Measurements from ENCODE around the gene CYP3A7.
"Not testable (repeated sequence)": the region's sequence is repeated elsewhere in the genome, so short reads cannot be mapped to it uniquely, and the experiment has no call there.

Gene CYP3A7

GRCh38 chr7:99665312-99666012 lies 69.5 kb downstream of the CYP3A7 start:
- no peak for DNase-seq

- not testable (repeated sequence) for DNase-seq
Observed at GRCh38 chr7:99657879-99658278, 77.1 kb downstream of the CYP3A7 start.
